ENCODE results near the gene CCNF.
"Not testable (repeated sequence)": the region's sequence is repeated elsewhere in the genome, so short reads cannot be mapped to it uniquely, and the experiment has no call there.

Gene CCNF

GRCh38 chr16:2472885-2473445 lies 43.7 kb downstream of the CCNF start:
- peak in 1 of 6 experiments; percentile 6 for DNase-seq

DNA sequence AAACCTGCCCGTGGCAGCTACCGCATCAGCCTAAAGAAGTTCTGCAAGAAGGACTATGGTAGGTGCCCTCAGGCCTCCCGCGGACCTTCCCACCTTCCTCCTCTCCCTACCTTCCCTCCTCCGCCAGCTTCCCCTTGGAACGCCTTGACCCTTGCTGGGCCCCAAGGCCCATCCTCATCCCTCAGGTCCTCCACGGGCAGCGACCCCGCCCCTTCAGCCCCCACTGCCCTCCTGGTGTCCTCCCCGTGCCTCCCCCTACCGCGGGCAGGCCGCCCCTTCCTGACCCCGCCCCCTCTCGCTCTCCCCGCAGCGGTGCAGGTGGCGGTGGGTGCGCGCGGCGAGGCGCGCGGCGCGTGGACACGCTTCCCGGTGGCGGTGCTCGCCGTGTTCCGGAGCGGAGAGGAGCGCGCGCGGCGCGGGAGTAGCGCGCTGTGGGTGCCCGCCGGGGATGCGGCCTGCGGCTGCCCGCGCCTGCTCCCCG lies 44.2 kb downstream of the CCNF start:
- DNase-seq, result peak in 3 of 6 experiments; percentile 37 to 56 (median 44)

DNA sequence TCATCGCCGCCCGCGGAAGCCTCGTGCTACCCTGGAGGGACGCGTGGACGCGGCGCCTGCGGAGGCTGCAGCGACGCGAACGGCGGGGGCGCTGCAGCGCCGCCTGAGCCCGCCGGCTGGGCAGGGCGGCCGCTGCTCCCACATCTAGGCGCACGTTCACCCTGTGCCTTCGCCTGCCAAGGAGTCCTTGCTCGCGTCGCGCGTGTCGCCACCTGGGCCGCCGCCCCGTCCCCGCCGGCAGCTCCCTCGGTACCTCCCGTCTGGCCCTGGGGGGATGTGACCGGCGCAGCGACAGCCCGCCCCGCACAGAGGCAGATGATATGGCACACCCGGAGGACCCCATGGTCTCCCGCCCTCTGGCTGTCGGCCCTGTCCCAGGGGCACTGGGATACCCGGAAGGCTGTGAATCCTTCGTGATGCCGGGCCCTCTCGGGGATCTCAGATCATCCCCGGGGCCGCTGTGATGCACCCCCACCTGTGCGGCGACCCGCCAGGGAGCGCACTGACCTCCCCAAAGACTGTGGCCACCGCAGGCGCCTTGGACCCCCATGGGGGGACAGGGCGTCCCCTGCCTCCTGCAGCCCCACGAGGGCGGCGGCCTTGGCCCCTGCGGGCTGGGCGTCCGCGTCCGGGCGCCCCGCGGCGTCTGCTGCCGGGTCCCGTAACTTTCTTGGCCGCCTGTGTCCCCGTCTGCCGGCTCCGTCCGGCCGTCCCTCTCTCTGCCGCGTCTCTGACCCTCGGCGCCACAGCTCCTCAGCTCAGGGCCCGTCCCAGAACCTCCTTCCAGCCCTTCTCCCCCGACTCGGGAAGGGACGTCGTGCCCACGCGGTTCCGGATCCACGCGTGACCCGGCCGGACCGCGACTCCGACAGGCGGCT lies 45.0 kb downstream of the CCNF start:
- DNase-seq, result peak; percentile 31 to 78 (median 49)

- peak in 5 of 6 experiments; percentile 58 to 67 (median 63) for DNase-seq
Measured at GRCh38 chr16:2474877-2475412, 45.7 kb downstream of the CCNF start, which contains the start of gene TBC1D24. TSS of gene TBC1D24 (plus strand) at chr16:2475127. CDS start at chr16:2496149, 21,022 bp downstream.

- DNase-seq, result peak in 4 of 6 experiments; percentile 21 to 40 (median 36)
Measured at GRCh38 chr16:2475413-2476344, 46.4 kb downstream of the CCNF start.

GRCh38 chr16:2476345-2476720 lies 47.1 kb downstream of the CCNF start:
- DNase-seq, result no peak

DNA sequence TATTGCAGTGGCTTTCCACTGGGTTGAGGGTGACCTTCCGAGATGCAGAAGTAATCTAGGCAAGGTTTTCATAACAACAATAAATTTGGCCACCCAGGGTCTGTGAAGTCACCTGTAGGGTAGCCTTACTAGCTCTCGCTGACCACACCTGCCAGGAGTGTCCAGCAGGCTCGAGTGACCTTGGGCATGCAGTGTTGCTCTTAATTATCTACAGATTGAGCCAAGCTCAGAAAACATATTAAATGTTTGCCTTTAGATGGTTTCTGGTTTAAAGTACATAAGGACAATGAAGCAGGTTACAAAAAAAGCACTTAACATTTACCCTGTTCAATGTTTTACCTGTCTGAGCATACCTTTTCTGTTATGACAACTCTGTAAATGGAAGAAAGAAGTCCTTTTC lies 47.5 kb downstream of the CCNF start:
- no peak for DNase-seq

- DNase-seq, result no peak
Measured at GRCh38 chr16:2477327-2477726, 48.1 kb downstream of the CCNF start.

DNA sequence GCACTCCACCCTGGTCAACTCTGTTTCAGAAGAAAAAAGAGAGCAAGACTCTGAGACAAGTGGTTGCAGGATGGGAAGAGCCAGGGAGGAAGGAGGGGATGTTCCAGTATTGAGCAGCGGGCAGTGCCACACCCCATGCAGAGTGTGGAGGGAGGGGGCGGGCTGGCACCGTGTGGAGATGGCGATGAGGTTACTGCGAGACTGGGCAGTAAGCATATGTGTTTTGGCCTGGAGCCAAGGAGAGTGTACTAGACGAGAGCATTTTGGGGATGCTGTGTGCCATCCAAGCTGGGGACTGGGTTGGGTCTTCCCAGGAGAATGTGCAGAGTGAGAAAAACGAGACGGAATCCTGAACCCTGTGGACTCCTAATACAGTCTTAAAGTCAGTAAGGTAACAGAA lies 49.0 kb downstream of the CCNF start:
- no peak for DNase-seq

DNA sequence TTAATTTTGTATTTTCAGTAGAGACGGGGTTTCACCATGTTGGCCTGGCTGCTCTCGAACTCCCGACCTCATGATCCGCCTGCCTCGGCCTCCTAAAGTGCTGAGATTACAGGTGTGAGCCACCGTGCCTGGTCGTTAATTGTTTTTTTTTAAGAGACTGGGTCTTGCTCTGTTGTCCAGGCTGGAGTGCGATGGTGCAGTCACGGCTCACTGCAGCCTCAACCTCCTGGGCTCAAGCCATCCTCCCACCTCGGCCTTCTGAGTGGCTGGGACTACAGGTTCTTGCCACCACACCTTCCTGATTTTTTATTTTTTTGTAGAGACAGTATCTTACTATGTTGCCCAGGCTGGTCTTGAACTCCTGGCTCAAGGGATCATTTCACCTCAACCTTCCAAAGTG lies 50.7 kb downstream of the CCNF start:
- not testable (repeated sequence) for DNase-seq

DNA sequence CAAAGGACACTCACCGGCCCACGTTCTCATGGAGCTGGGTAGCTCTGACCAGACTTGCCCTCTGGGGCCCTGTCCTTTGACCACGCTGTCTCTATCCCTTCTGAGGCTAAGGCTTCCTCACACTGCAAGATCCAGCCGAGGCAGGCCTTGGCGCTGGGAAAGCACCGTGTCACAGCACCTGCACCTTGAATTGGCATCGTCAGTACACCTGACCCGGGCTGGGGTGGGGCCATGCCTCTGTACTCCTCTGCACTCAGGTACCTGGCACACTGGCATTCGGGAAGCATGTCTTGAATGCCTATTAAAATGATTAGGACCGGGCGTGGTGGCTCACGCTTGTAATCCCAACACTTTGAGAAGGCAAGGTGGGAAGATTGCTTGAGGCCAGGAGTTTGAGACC lies 51.7 kb downstream of the CCNF start:
- no peak for DNase-seq

- DNase-seq, result no peak
Measured at GRCh38 chr16:2481676-2482075, 52.4 kb downstream of the CCNF start.

- no peak for DNase-seq
Measured at GRCh38 chr16:2482249-2482648, 53.0 kb downstream of the CCNF start.

GRCh38 chr16:2482708-2483534 lies 53.7 kb downstream of the CCNF start:
- no peak for DNase-seq

DNA sequence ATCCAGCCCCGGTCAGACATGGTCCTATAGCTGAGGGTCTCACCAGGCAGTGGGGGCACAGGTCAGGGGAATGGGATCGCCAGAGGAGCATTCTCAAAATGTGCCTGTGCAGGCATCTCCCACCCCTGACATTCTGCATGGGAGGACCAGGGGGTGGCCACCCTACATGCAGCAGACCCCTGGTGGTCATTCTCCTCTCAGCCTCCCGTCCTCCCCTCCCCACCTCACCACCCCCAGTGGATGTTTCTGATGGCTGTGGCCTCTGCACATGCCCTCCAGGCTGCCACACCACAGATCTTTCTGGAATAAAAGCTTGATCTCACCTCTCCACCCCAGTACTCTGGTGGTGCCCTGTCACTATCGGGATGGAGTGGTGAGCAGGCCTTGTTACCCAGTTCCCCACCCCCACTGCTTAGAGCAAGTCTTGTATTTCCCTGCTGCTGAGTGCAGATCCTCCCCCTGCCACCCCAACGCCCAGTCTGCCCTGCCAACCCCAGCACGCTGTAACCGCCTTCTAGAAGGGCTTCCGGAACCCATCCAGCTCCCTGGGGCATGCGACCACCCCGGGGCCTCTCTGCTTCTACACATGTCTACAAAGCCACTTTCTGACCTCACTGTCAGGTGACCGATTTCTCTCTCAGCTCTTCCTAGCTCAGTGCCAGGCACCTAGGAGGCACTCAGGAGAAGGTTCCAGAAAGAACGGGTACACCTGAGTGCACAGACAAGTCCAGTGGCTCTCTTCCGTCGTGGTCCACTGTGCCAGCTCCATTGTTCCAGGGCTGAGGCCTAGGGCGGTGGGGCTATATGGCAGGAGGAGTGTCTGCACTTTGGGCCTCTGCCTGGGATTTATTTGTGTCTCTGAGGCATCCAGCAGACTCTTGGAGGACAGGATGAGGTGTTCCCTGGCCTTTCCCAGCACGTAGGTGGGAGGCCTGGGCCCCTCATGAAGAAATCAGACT lies 55.0 kb downstream of the CCNF start:
- DNase-seq, result no peak

- DNase-seq, result no peak
Measured at GRCh38 chr16:2484898-2485508, 55.8 kb downstream of the CCNF start.

GRCh38 chr16:2485811-2486507 lies 56.7 kb downstream of the CCNF start:
- DNase-seq, result no peak

- DNase-seq, result peak; percentile 60 to 83 (median 78)
Measured at GRCh38 chr16:2486645-2487516, 57.6 kb downstream of the CCNF start.

GRCh38 chr16:2487517-2487842 lies 58.2 kb downstream of the CCNF start:
- DNase-seq, result no peak

Data from stimulated activated naive CD4-positive, alpha-beta T cell (primary cell).